PC-9 (cell line): ENCODE data around the gene PPP1CC.

Experiments
- EZH2 ChIP-seq: fragments of 200-600 bp; sonication (generic); IDR thresholded peaks from 2 replicates; pipeline ENCODE4 v1.8.0; 2017; ENCODE audit warnings: antibody characterized with exemption, low read depth
- TF ChIP-seq, protein P1 (sequence below): fragments of 200-600 bp; sonication (generic); conservative IDR thresholded peaks from 2 replicates; pipeline ENCODE4 v1.6.1; 2017; ENCODE audit warnings: mixed run types, antibody characterized with exemption, mild to moderate bottlenecking, moderate library complexity

DNA sequence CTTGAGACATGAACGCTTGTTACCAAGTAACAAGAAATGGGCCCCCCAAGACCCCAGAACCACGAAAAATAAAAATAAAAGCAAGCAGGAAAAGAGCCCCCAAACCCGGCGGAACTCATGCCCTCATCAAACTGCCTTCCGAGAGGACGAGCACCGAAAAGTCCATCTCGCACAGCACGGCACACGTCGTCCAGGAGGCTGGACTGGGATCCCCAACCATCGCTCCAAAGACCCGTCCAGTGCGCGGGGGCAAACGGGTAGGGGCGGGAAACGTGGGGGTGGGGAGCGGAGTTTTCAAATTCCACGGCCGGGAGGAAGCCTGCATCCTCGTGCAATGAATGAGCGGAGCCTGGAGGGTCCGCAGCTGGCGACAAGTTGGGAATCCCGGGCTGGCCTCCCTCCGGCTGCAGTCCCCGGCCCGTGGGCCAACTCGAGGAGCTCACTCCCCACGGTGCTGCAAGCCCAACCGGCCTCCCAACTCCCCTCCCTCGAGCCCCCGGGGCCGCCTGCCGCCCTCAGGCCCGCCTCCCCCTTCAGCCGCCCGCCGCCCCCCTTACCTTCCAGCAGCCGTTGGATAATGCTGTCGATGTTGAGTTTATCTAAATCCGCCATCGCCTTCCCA, 484 bp downstream of the PPP1CC start:
- TF ChIP-seq, protein P1, sequence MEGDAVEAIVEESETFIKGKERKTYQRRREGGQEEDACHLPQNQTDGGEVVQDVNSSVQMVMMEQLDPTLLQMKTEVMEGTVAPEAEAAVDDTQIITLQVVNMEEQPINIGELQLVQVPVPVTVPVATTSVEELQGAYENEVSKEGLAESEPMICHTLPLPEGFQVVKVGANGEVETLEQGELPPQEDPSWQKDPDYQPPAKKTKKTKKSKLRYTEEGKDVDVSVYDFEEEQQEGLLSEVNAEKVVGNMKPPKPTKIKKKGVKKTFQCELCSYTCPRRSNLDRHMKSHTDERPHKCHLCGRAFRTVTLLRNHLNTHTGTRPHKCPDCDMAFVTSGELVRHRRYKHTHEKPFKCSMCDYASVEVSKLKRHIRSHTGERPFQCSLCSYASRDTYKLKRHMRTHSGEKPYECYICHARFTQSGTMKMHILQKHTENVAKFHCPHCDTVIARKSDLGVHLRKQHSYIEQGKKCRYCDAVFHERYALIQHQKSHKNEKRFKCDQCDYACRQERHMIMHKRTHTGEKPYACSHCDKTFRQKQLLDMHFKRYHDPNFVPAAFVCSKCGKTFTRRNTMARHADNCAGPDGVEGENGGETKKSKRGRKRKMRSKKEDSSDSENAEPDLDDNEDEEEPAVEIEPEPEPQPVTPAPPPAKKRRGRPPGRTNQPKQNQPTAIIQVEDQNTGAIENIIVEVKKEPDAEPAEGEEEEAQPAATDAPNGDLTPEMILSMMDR = no peak
- TF ChIP-seq EZH2 = no peak
